SJSA1 (cell line): ENCODE data around the gene COL2A1. TPM values are rescaled to one million over a fixed set of nuclear protein-coding genes. Genes with fewer than 3 reads are reported as not detected.

Source experiments
- DNase-seq, 2 experiments: peaks; one replicate each; pipeline ENCODE4 v3.0.0-alpha.2; 2015 to 2020; ENCODE audit warnings: low spot score in 2 of 2, low read depth in 1 of 2
- H3K27ac ChIP-seq: fragments of 250-450 bp; sonication (Bioruptor Pico); 2 replicates; pipeline ENCODE4 v1.5.1; 2020; ENCODE audit warnings: mild to moderate bottlenecking, moderate library complexity
- H3K27me3 ChIP-seq: fragments of 250-450 bp; sonication (Bioruptor Pico); replicated peaks from 2 replicates; pipeline ENCODE4 v1.5.1; 2020; ENCODE audit warnings: mild to moderate bottlenecking, moderate library complexity
- H3K36me3 ChIP-seq: fragments of 250-450 bp; sonication (Bioruptor Pico); 2 replicates; pipeline ENCODE4 v1.5.1; 2020; ENCODE audit warnings: mild to moderate bottlenecking
- H3K4me1 ChIP-seq: fragments of 250-450 bp; sonication (Bioruptor Pico); replicated peaks from 2 replicates; pipeline ENCODE4 v1.6.1; 2021; ENCODE audit warnings: mild to moderate bottlenecking
- H3K4me3 ChIP-seq: fragments of 250-450 bp; sonication (Bioruptor Pico); 2 replicates; pipeline ENCODE4 v1.5.1; 2020; ENCODE audit warnings: mild to moderate bottlenecking
- H3K9me3 ChIP-seq: fragments of 250-450 bp; sonication (Bioruptor Pico); replicated peaks from 2 replicates; pipeline ENCODE4 v1.5.1; 2020; ENCODE audit warnings: mild to moderate bottlenecking
- total RNA-seq: library from RNA; depleted of rRNA; stranded (reverse); fragments of >200 nt; shearing (Covaris generic); gene quantifications from 2 replicates; pipeline ENCODE4 v1.2.3, GENCODE V29; 2014

COL2A1 gene
- total RNA-seq, 1 experiment from 2014 or later: not detected

DNA sequence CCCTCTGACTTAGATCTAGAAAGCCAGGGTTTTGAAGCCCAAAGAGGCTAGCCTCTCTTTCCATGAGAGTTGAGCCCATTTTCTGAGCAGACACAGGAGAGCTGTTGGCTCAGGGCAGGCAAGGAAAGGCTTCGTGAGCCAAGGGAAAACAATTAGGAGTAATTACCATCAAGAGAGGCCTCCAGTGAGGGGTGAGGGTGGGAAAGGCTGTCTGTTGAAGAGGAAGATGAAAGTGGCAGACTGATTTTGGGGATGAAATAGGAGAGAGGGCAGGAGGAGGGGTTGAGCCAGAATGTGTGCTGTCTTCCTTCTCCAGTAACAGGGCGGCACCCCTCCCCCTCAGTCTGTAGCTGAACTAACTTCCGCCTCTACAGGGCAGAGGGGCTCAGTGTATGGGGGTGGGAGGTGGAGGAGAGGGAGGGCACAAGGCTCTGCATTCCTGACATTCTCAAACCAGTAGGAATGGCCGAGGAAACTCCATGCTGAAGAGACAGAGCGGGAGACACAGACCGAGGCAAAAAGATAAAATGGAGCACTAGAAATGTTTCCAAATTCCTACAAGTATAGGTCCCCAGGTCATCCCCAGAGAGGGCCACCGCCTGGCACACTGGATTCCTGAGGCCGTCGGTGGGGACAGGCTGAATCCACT is 33.1 kb upstream of the COL2A1 start:
- Histone ChIP-seq H3K27me3 (peaks cover 88% of the 10 kb centered on the region), H3K4me1 (no peaks in the 10 kb centered on the region), H3K27ac (no peak overlapping the region), H3K9me3 (0 out of 2 replicates have a peak, but pooled peaks cover 3% of the 10 kb centered on the region), H3K4me3 (no peak overlapping the region), H3K36me3 (no peaks in the 10 kb centered on the region)
- peak; percentile 76 to 96 for DNase-seq

DNA sequence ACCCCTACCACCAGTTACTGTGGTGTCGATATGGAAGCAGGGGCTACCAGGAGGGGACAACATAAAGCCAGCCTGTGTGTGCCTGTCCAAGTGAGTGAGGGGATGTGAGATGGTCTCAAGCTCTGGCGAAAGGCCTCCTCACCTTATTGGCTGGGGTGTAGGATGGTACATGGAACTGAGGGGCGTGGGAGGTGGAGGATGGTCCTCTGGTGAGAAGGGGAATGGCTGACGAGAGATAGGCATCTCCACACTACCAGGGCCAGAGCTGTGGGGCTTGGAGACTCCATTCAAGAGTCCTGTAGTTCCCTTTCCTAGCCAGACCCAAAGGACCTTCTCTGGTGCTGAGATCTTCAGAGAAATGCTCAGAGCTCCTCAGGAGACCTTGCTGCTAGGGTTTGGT is 32.5 kb upstream of the COL2A1 start:
- DNase-seq: peak; percentile 73 to 92
- no peak overlapping the region for H3K4me3 ChIP-seq
- peaks cover 88% of the 10 kb centered on the region for H3K27me3 ChIP-seq
- no peaks in the 10 kb centered on the region for H3K36me3 ChIP-seq
- H3K4me1 ChIP-seq: no peaks in the 10 kb centered on the region
- 0 out of 2 replicates have a peak, but pooled peaks cover 3% of the 10 kb centered on the region for H3K9me3 ChIP-seq
- H3K27ac ChIP-seq: no peak overlapping the region

GRCh38 chr12:48034835-48035805 is 30.8 kb upstream of the COL2A1 start:
- H3K27me3 ChIP-seq: peaks cover 89% of the 10 kb centered on the region

GRCh38 chr12:48033451-48033850 is 29.2 kb upstream of the COL2A1 start:
- peaks cover 3% of the 10 kb centered on the region; the same call in 1 of the 2 replicates for H3K9me3 ChIP-seq
- no peak overlapping the region for H3K27ac ChIP-seq
- peaks cover 91% of the 10 kb centered on the region for H3K27me3 ChIP-seq
- DNase-seq: peak; percentile 71 to 89
- no peaks in the 10 kb centered on the region for H3K4me1 ChIP-seq
- no peaks in the 10 kb centered on the region for H3K36me3 ChIP-seq
- no peak overlapping the region for H3K4me3 ChIP-seq

More at GRCh38 chr12:48034835-48035805, 30.8 kb upstream of the COL2A1 start:
- Histone ChIP-seq H3K4me1 (no peaks in the 10 kb centered on the region), H3K36me3 (no peaks in the 10 kb centered on the region), H3K4me3 (no peak overlapping the region), H3K27ac (no peak overlapping the region), H3K9me3 (0 out of 2 replicates have a peak, but pooled peaks cover 3% of the 10 kb centered on the region)
- DNase-seq: peak; percentile 75 to 91

DNA sequence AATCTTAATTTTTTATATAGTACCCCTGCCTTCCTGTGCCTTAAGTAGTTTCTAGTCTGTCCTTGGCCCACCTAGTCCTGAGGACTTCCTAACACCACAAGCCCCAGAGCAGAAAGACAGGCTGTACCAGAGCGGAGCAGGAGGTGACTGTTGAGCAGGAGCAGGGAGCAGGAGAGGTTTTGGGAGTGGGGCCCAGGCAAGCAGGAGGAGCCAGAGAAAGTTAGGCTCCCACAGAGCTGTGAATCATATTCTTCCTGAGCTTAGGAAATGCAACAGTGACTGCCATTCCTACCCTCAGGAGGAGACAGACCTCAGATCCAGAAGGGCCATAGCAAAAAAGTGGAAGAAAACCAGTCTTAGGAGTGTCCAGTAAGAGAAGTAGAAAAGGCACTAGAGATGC is 28.3 kb upstream of the COL2A1 start:
- Histone ChIP-seq H3K36me3 (no peaks in the 10 kb centered on the region), H3K27me3 (peaks cover 91% of the 10 kb centered on the region), H3K4me1 (no peaks in the 10 kb centered on the region), H3K4me3 (no peak overlapping the region), H3K27ac (no peak overlapping the region), H3K9me3 (no peaks in the 10 kb centered on the region; the same call in 1 of the 2 replicates)
- peak; percentile 71 to 90 for DNase-seq

- Histone ChIP-seq H3K4me1 (no peaks in the 10 kb centered on the region), H3K27ac (no peak overlapping the region), H3K27me3 (peaks cover 96% of the 10 kb centered on the region), H3K4me3 (no peak overlapping the region), H3K36me3 (no peaks in the 10 kb centered on the region), H3K9me3 (peaks cover 5% of the 10 kb centered on the region; the same call in 1 of the 2 replicates)
- peak; percentile 74 to 90 for DNase-seq
These were observed 27.1 kb upstream of the COL2A1 start for GRCh38 chr12:48031135-48031960.

DNA sequence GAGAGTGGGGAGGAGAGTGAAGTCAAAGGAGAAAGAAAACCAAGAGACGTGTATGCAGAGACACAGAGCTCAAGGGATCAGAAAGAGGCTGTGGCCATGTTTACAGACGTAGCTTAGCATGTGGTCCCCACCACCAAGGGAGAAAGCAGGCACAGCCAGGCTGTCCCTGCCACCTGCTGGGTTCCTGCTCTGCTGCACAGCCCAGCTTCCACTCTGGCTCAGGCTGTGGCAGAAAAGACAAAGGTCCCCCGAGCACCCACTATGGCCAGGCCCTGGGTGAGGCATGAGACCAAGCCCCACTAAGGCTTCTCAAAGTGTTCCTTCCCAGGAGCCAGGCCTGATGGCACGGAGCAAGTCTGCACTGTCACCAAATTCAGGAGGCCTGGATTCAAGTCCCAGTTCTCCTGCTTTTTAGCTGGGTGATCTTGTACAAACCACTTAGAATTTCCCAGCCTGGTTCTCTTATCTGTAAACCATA is 25.9 kb upstream of the COL2A1 start:
- no peaks in the 10 kb centered on the region for H3K36me3 ChIP-seq
- DNase-seq: peak in 1 of 2 experiments; percentile 91
- H3K27ac ChIP-seq: no peak overlapping the region
- no peak overlapping the region for H3K4me3 ChIP-seq
- peaks cover 5% of the 10 kb centered on the region; the same call in 1 of the 2 replicates for H3K9me3 ChIP-seq
- peaks cover 98% of the 10 kb centered on the region for H3K27me3 ChIP-seq
- H3K4me1 ChIP-seq: no peaks in the 10 kb centered on the region

- peaks cover 5% of the 10 kb centered on the region; the same call in 1 of the 2 replicates for H3K9me3 ChIP-seq
- no peak overlapping the region for H3K27ac ChIP-seq
- DNase-seq: peak; percentile 74 to 96
- no peak overlapping the region for H3K4me3 ChIP-seq
- peaks cover 98% of the 10 kb centered on the region for H3K27me3 ChIP-seq
- no peaks in the 10 kb centered on the region for H3K36me3 ChIP-seq
- no peaks in the 10 kb centered on the region for H3K4me1 ChIP-seq
These were observed 25.4 kb upstream of the COL2A1 start for GRCh38 chr12:48029491-48030172.

GRCh38 chr12:48028541-48029431 is 24.5 kb upstream of the COL2A1 start:
- H3K9me3 ChIP-seq: peaks cover 5% of the 10 kb centered on the region; the same call in 1 of the 2 replicates
- H3K36me3 ChIP-seq: no peaks in the 10 kb centered on the region
- peak; percentile 76 to 92 for DNase-seq
- H3K27me3 ChIP-seq: peaks cover 100% of the 10 kb centered on the region
- no peak overlapping the region for H3K27ac ChIP-seq
- no peaks in the 10 kb centered on the region for H3K4me1 ChIP-seq
- no peak overlapping the region for H3K4me3 ChIP-seq

GRCh38 chr12:48027183-48028002 is 23.1 kb upstream of the COL2A1 start:
- no peaks in the 10 kb centered on the region for H3K36me3 ChIP-seq
- H3K27me3 ChIP-seq: peaks cover 100% of the 10 kb centered on the region
- peak in 1 of 2 experiments; percentile 94 for DNase-seq
- peaks cover 9% of the 10 kb centered on the region; the same call in 1 of the 2 replicates for H3K9me3 ChIP-seq
- H3K4me3 ChIP-seq: no peak overlapping the region
- no peak overlapping the region for H3K27ac ChIP-seq
- H3K4me1 ChIP-seq: no peaks in the 10 kb centered on the region

DNA sequence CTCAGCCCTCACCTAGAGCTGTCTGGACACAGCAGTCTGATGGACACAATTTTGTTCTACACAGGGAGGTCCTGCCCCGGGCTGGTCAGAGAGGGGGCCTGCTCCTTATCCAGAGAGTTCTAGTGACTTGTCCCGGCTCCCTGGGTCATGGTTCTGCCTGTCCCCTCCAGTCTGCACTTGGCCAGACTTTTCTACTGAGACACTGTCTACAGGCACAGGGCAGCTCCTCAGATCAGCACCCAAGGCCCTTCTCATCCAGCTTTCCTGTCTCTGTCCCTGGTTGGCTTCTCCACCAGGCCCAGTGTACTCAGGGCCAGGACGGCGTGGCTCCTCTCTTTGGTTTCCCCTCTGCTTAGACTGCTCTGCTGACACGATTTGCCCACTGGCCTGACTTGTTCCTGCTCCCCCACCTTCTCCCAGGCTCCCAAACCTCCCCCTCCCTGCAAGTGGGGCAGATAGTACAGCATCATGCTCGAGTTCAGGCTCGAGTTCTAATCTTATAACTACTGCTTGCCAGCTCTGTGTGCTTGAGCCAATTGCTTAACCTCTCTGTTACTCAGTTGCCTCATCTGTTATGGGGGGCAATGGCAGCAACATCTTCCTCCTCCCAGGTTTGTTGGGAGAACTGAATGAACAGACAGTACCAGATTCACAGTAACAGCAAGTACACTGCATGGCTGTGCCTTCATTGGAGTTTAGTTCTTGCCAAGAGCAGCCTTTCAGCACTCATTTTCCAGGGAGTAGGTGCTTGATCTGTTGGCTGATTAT is 22.0 kb upstream of the COL2A1 start:
- Histone ChIP-seq H3K36me3 (no peaks in the 10 kb centered on the region), H3K4me3 (no peak overlapping the region), H3K27ac (no peak overlapping the region), H3K9me3 (peaks cover 9% of the 10 kb centered on the region; the same call in 1 of the 2 replicates), H3K27me3 (peaks cover 100% of the 10 kb centered on the region), H3K4me1 (no peaks in the 10 kb centered on the region)
- peak; percentile 74 to 95 for DNase-seq
